Activated gamma-delta T cell (primary cell): ENCODE results near the gene SNRNP200.
A peak's percentile ranks its signal among the peaks of the same experiment; 100 is the strongest.
"Not testable (repeated sequence)": the region's sequence is repeated elsewhere in the genome, so short reads cannot be mapped to it uniquely, and the experiment has no call there.

Experiments
- DNase-seq: peaks from one replicate; lab custom pipeline; 2025; lab: John Stamatoyannopoulos, UW

The SNRNP200 gene

GRCh38 chr2:96325041-96325883, 19.9 kb upstream of the SNRNP200 start, which contains the start of gene ITPRIPL1:
Gene ITPRIPL1 (plus strand): TSS chr2:96325317. CDS start chr2:96325840, 523 bp downstream.
- peak; percentile 27 for DNase-seq

GRCh38 chr2:96324721-96325040, 19.3 kb upstream of the SNRNP200 start:
- DNase-seq: no peak

- DNase-seq: no peak
Measured at GRCh38 chr2:96323849-96324248, 18.5 kb upstream of the SNRNP200 start.

GRCh38 chr2:96320728-96321622, 15.6 kb upstream of the SNRNP200 start:
- DNase-seq: no peak

GRCh38 chr2:96320326-96320725, 15.0 kb upstream of the SNRNP200 start:
- DNase-seq: no peak

GRCh38 chr2:96319396-96319795, 14.1 kb upstream of the SNRNP200 start:
- DNase-seq: no peak

- no peak for DNase-seq
Measured at GRCh38 chr2:96318723-96319122, 13.4 kb upstream of the SNRNP200 start.

- DNase-seq: no peak
Measured at GRCh38 chr2:96317584-96317997, 12.2 kb upstream of the SNRNP200 start.

GRCh38 chr2:96316999-96317398, 11.7 kb upstream of the SNRNP200 start:
- DNase-seq: no peak

GRCh38 chr2:96315400-96316071, 10.2 kb upstream of the SNRNP200 start:
- no peak for DNase-seq

- DNase-seq: no peak
Measured at GRCh38 chr2:96315005-96315399, 9.7 kb upstream of the SNRNP200 start.

- DNase-seq: no peak
Measured at GRCh38 chr2:96308248-96308647, 2.9 kb upstream of the SNRNP200 start.

GRCh38 chr2:96306370-96306769, 1.0 kb upstream of the SNRNP200 start:
- DNase-seq: no peak

GRCh38 chr2:96305979-96306308, 598 bp upstream of the SNRNP200 start:
- no peak for DNase-seq

- DNase-seq: no peak
Measured at GRCh38 chr2:96304606-96305005, 740 bp downstream of the SNRNP200 start.

GRCh38 chr2:96301865-96302264, 3.5 kb downstream of the SNRNP200 start:
- DNase-seq: no peak

- no peak for DNase-seq
Measured at GRCh38 chr2:96296925-96297324, 8.4 kb downstream of the SNRNP200 start.

- DNase-seq: not testable (repeated sequence)
Measured at GRCh38 chr2:96294271-96294670, 11.1 kb downstream of the SNRNP200 start.

- no peak for DNase-seq
Measured at GRCh38 chr2:96291751-96292150, 13.6 kb downstream of the SNRNP200 start.

- DNase-seq: no peak
Measured at GRCh38 chr2:96287273-96287856, 18.0 kb downstream of the SNRNP200 start.

GRCh38 chr2:96276787-96277499, 28.4 kb downstream of the SNRNP200 start:
- DNase-seq: no peak
